K562 (cell line): ENCODE results near the gene PA2G4. TPM values are rescaled to one million over a fixed set of nuclear protein-coding genes. Genes with fewer than 3 reads are reported as not detected.

ENCODE experiments used
- AFF1 ChIP-seq, 2 experiments: fragments of 450-650 bp; IDR thresholded peaks; 2 replicates each; pipeline ENCODE4 v1.6.1; 2018; ENCODE audit warnings: mild to moderate bottlenecking in 2 of 2, low read depth in 1 of 2; ENCODE audit not compliant: partially characterized antibody in 2 of 2
- ARID3A ChIP-seq: IDR thresholded peaks from 2 replicates; pipeline ENCODE4 v1.6.1; 2012; ENCODE audit warnings: low read depth, low read length, improper control_type of control experiment, borderline replicate concordance
- CBX1 ChIP-seq: sonication (generic); IDR thresholded peaks from 2 replicates; pipeline ENCODE4 v1.6.1; 2016; ENCODE audit warnings: antibody characterized with exemption, low read depth, mild to moderate bottlenecking
- CXXC5 ChIP-seq: fragments of 250-450 bp; sonication (Bioruptor Pico); IDR thresholded peaks from 2 replicates; pipeline ENCODE4 v1.8.0; 2022; ENCODE audit warnings: inconsistent platforms, mild to moderate bottlenecking, moderate library complexity
- HDAC1 ChIP-seq, 2 experiments: fragments of 450-650 bp; IDR thresholded peaks; 2 replicates each; pipeline ENCODE4 v1.6.1; 2016 to 2017; ENCODE audit warnings: inconsistent platforms in 1 of 2, mild to moderate bottlenecking in 1 of 2, moderate library complexity in 1 of 2
- JUN ChIP-seq, 2 experiments: sonication (generic) in 1 of 2; formaldehyde crosslinking in 1 of 2; IDR thresholded peaks; 2 replicates each; pipeline versions ENCODE4 v1.6.1 to v1.8.0; 2012 to 2022; ENCODE audit warnings: borderline replicate concordance in 2 of 2, mild to moderate bottlenecking in 2 of 2, improper control_type of control experiment in 1 of 2, low read depth in 1 of 2, low read length in 1 of 2, missing genetic modification reagents in 1 of 2
- MAFF ChIP-seq: IDR thresholded peaks from 2 replicates; pipeline ENCODE4 v1.6.1; 2012; ENCODE audit warnings: low read length, improper control_type of control experiment
- NBN ChIP-seq: fragments of 450-650 bp; IDR thresholded peaks from 2 replicates; pipeline ENCODE4 v1.6.1; 2016; ENCODE audit warnings: low read depth, mild to moderate bottlenecking
- SMARCE1 ChIP-seq: fragments of 450-650 bp; IDR thresholded peaks from 2 replicates; pipeline ENCODE4 v1.7.1; 2016; ENCODE audit warnings: mild to moderate bottlenecking
- SRSF3 ChIP-seq: fragments of 200-400 bp; formaldehyde crosslinking; IDR thresholded peaks from 2 replicates; pipeline ENCODE4 v1.6.1; 2016; ENCODE audit warnings: mild to moderate bottlenecking, low read length, moderate library complexity; ENCODE audit not compliant: insufficient read depth
- TAL1 ChIP-seq: fragments of 450-650 bp; IDR thresholded peaks from 2 replicates; pipeline ENCODE4 v1.6.1; 2016; ENCODE audit warnings: mild to moderate bottlenecking
- TCF7 ChIP-seq: sonication (generic); IDR thresholded peaks from 2 replicates; pipeline ENCODE4 v1.6.1; 2016; ENCODE audit warnings: antibody characterized with exemption, borderline replicate concordance
- YY1 ChIP-seq, 3 experiments: IDR thresholded peaks; 2 replicates each; pipeline ENCODE4 v1.6.1; 2011; ENCODE audit warnings: low read length in 2 of 3, mild to moderate bottlenecking in 2 of 3, moderate library complexity in 2 of 3, borderline replicate concordance in 1 of 3, control low read depth in 1 of 3, low read depth in 1 of 3; ENCODE audit not compliant: insufficient read depth in 3 of 3, insufficient replicate concordance in 2 of 3, control insufficient read depth in 1 of 3, insufficient read length in 1 of 3; ENCODE audit errors: extremely low read depth in 1 of 3
- ZBTB43 ChIP-seq: sonication (generic); formaldehyde crosslinking; IDR thresholded peaks from 2 replicates; pipeline ENCODE4 v1.8.0; 2023; ENCODE audit warnings: mild to moderate bottlenecking, missing genetic modification reagents
- ZNF197 ChIP-seq: fragments of 200-800 bp; sonication (Bioruptor generic); IDR thresholded peaks from 2 replicates; pipeline ENCODE4 v1.6.1; 2016; ENCODE audit warnings: low read depth, missing genetic modification characterization, missing compliant biosample characterization
- polyA plus RNA-seq, 8 experiments: library from polyadenylated mRNA; depleted of rRNA in 4 of 8; stranded (reverse) in 5 of 8; unstranded in 3 of 8; fragments of >200 nt; fragmentation: Nextera tagmentation in 2 of 8; fragmentation: Illumina TruSeq in 1 of 8; extraction: Ambion mirVana in 2 of 8; extraction: Trizol in 1 of 8; gene quantifications; 2 replicates each; pipeline versions ENCODE4 v1.2.1 to v1.2.3, GENCODE V29; 2011 to 2014; ENCODE audit warnings: inconsistent platforms in 1 of 8, missing spikeins in 1 of 8
- total RNA-seq, 7 experiments: library from RNA; depleted of rRNA in 6 of 7; stranded (reverse); fragments of >200 nt in 6 of 7; fragmentation: Illumina TruSeq in 2 of 7; extraction: Trizol in 2 of 7; gene quantifications; 2 replicates each; pipeline versions ENCODE4 v1.2.1 to v1.2.3, GENCODE V29; 2011 to 2021; ENCODE audit warnings: low replicate concordance in 1 of 7

The PA2G4 gene
- total and polyA plus RNA-seq, 9 of the 15 experiments (the other 6 are each of a cell fraction or from before 2014, with no cell fraction given), result 230 to 925 (median 638) TPM

- TF ChIP-seq JUN (IDR thresholded peaks at IDR 0.05; ENCODE audit: borderline replicate concordance, low read depth, low read length) (peak; percentile 100), JUN (CRISPR knock-in tag; IDR thresholded peaks at IDR 0.05; ENCODE audit: borderline replicate concordance) (peak; percentile 94; the same call in 1 of the 2 replicates), ARID3A (no peak), SMARCE1 (peak; percentile 80), CBX1 (peak; percentile 91), AFF1 (IDR thresholded peaks at IDR 0.05; ENCODE audit: low read depth in 1 of 2, partially characterized antibody in 2 of 2) (peak; percentile 55 to 91), HDAC1 (IDR thresholded peaks at IDR 0.05) (peak in 1 of 2 experiments; percentile 71; a peak in 2 of 4 replicates), CXXC5 (CRISPR knock-in tag) (peak; percentile 36), NBN (peak; percentile 95), ZBTB43 (CRISPR knock-in tag) (0 out of 2 replicates have a peak, but pooled peaks have one; percentile 23), TCF7 (0 out of 2 replicates have a peak, but pooled peaks have one; percentile 9), SRSF3 (no peak), ZNF197 (CRISPR knock-in tag) (peak; percentile 48; the same call in 1 of the 2 replicates), TAL1 (no peak), MAFF (no peak), YY1 (IDR thresholded peaks at IDR 0.05; ENCODE audit: borderline replicate concordance in 1 of 3, control insufficient read depth in 1 of 3, extremely low read depth in 1 of 3, insufficient read depth in 3 of 3, insufficient read length in 1 of 3, insufficient replicate concordance in 2 of 3, low read depth in 1 of 3, low read length in 2 of 3) (peak; percentile 63 to 96 (median 90))
Observed at GRCh38 chr12:56158029-56158925, 53.9 kb downstream of the PA2G4 start, which contains the start of gene MYL6 (continued).
